Measurements from ENCODE around the gene TMEM131.

The TMEM131 gene

DNA sequence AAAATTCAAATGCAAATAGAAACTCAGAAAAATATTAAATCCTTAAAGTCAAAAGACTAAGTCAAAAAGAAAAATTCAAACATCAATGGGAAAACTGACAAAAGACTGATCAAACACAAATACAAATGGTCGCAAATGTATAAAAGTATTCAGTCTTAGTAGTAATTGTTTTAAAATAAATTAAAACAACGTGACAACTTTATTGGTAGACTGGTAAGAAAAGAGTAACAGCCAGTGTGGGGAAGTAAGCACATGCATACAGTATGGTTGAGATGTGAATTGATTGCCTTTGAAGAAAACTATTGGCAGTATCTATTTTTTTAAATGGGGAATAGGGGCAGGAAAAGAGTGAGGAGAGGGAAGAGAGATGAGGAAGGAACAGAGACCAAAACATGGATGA, 9.8 kb downstream of the TMEM131 start:
- TF ChIP-seq, protein P1, sequence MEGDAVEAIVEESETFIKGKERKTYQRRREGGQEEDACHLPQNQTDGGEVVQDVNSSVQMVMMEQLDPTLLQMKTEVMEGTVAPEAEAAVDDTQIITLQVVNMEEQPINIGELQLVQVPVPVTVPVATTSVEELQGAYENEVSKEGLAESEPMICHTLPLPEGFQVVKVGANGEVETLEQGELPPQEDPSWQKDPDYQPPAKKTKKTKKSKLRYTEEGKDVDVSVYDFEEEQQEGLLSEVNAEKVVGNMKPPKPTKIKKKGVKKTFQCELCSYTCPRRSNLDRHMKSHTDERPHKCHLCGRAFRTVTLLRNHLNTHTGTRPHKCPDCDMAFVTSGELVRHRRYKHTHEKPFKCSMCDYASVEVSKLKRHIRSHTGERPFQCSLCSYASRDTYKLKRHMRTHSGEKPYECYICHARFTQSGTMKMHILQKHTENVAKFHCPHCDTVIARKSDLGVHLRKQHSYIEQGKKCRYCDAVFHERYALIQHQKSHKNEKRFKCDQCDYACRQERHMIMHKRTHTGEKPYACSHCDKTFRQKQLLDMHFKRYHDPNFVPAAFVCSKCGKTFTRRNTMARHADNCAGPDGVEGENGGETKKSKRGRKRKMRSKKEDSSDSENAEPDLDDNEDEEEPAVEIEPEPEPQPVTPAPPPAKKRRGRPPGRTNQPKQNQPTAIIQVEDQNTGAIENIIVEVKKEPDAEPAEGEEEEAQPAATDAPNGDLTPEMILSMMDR (conservative IDR thresholded peaks at IDR 0.05): no peak
- TF ChIP-seq ZFX (IDR thresholded peaks at IDR 0.05): no peak
- no peak overlapping the region for H3K27ac ChIP-seq

DNA sequence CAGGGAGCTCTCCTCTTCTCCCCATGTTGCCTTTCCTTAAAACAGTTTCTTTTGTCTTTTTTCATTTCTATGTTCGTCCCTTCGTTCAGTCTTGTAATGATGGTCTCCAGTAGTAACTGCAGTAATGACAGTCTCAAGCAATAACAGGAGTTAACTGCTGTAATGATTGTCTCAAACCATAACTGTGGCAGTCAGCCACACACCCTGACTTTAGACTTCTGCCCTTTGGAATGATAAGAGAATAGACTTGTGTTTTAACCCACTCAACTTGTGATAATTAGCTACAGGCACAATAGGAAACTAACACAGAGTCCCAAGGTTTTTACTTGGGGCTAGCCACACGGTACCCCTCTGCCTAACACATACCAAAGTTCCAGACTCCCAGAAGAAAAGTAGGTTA, 12.1 kb downstream of the TMEM131 start:
- TF ChIP-seq, protein P1 (conservative IDR thresholded peaks at IDR 0.05): no peak
- TF ChIP-seq ZFX (IDR thresholded peaks at IDR 0.05): no peak
- H3K27ac ChIP-seq: no peak overlapping the region

DNA sequence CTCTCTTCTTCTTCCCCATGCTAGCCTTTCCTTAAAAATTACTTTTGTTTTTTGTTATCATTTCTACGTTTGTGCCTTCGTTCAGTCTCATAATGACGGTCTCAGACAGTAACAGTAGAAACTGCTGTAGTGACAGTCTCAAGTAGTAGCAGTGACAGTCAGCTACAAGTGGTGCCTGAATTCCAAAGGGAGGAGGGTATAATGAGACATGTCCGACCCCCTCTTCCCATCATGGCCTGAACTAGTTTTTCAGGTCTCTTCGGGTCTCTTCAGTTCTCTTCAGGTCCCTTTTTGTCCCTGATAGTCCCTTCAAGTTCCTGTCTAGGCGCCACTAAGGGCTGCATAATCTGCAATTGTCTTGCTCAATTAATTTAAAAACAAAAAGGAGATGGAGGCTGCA, 12.6 kb downstream of the TMEM131 start:
- no peak overlapping the region for H3K27ac ChIP-seq

DNA sequence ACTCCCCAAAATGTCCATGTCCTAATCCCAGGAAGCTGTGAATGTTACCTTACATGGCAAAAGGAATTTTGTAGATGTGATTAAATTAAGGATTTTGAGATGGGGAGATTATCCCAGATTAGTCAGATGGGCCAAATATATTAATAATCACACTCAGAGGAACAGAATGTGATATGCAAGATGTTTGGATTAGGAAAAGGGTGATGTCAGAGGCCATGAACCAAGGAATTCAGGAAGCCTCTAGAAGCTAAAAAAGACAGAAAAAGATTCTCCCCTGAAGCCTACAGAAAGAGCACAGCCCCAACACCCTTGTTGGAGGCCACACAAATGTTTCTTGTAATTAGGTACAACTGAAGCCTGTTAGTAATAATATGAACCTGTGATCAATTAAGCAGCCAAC, 13.1 kb downstream of the TMEM131 start:
- TF ChIP-seq, protein P1 (conservative IDR thresholded peaks at IDR 0.05): no peak
- no peak for TF ChIP-seq ZFX (IDR thresholded peaks at IDR 0.05)
- no peak overlapping the region for H3K27ac ChIP-seq

More for the DNA sequence above, 12.6 kb downstream of the TMEM131 start:
- no peak for TF ChIP-seq ZFX (IDR thresholded peaks at IDR 0.05)
- TF ChIP-seq, protein P1 (conservative IDR thresholded peaks at IDR 0.05): no peak

DNA sequence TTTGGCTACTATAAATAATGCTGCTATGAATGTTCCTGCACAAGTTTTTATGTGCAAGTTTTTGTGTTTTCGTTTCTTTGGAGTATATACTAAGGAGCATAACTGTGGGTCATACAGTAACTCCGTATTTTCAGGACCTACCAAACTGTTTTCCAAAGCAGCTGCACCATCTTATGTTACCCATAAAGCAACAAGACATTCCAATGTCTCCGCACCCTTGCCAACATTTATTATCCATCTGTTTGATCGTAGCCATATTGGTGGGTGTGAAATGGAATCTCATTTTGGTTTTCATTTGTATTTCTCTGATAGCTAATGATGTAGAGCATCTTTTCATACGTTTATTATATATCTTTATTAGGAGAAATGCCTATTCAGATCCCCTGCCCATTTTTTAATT, 13.8 kb downstream of the TMEM131 start:
- no peak overlapping the region for H3K27ac ChIP-seq
- TF ChIP-seq ZFX (IDR thresholded peaks at IDR 0.05): no peak
- TF ChIP-seq, protein P1 (conservative IDR thresholded peaks at IDR 0.05): no peak

DNA sequence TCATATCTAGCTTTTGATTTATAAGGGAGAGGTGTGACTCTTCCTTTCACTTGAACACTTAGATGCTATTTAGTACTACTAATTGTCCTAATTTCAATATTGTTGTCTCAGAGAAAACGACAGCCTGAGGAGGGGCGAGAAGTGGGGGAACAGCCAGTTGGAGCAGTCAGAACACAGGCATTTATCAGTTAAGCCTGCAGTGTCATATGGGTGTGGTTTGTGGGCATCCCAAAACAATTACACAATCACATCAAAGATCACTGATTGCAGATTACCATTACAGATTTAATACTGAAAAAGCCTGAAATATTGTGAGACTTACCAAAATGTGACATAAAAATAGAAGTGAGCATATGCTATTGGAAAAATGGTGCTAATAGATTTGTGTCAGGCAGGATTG, 15.8 kb downstream of the TMEM131 start:
- no peak overlapping the region for H3K27ac ChIP-seq
- no peak for TF ChIP-seq ZFX (IDR thresholded peaks at IDR 0.05)
- TF ChIP-seq, protein P1 (conservative IDR thresholded peaks at IDR 0.05): no peak

DNA sequence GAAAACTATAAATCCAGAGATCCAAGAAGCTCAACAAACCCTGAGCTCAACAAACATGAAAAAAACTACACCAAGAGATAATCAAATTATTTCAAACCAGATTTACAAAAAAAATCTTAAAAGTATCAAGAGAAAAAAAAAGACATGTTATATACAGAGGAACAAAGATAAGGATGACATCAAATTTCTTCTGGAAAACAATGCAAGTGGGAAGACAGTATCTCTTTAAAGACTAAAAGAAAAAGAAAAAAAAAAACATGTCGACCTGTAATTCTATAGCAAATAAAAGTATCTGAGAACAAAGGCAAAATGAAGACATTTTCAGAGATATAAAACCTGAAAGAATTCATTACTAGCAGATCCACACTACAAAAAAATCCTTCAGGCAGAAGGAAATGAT, 21.3 kb downstream of the TMEM131 start:
- no peak overlapping the region for H3K27ac ChIP-seq
- TF ChIP-seq ZFX (IDR thresholded peaks at IDR 0.05): no peak
- TF ChIP-seq, protein P1 (conservative IDR thresholded peaks at IDR 0.05): no peak
